Eye (tissue), 1 donor: ENCODE measurements around the gene DENND1B.
A peak's percentile ranks its signal among the peaks of the same experiment; 100 is the strongest.

Experiments used
- DNase-seq: peaks from one replicate; pipeline ENCODE4 v3.0.0-alpha.2; 2015

The DENND1B gene

DNA sequence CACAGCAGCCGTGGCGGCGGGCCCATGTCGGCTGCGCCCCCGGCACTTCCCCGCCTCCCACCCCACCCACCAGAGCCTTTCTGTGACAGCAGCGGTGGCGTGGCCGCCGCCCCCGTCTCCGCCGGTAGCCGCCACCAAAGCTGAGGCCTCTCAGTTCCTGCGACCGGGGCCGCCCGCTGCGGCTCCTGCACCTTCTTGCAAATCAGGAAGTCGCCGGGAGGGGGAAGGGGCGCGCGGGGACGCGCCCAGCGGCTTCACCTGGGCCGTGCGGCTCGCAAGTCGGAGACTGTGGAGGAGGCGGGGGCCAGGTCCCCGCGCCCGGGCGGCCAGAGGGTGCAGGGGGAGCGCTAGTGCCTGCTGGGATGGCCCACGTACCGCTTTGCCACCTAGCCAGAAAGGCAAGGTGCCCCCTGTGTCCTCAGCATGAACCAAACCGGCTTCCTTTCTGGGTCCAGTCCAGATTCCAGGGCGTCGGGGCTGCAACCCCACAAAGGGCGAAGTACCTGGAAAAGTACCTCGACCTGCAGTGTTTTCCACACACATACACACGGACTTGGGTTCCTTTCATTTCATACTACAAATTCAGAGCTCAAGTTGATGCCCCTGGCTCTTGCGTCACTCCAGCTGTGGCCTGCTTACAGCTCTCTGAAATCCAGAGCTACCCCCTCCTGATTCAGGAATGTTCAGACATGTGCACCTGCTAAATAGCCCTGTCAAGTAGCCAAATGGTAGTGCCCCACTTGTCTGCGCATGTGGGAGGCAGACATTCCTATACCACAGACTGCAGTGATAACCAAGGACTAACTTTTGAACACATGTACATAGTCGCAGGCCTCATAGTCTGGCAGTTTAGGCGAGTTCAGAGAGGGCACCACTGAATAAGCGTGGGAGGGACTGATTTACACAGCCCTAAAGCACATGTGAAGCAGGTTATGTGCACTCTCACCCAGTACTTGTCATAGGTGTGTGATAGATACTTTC, at the start of gene DENND1B:
Gene DENND1B, minus strand, starts transcription at position 199 of the 981 bp plus-strand sequence. CDS start 325 bp downstream, outside the sequence.
- DNase-seq: peak; percentile 85

DNA sequence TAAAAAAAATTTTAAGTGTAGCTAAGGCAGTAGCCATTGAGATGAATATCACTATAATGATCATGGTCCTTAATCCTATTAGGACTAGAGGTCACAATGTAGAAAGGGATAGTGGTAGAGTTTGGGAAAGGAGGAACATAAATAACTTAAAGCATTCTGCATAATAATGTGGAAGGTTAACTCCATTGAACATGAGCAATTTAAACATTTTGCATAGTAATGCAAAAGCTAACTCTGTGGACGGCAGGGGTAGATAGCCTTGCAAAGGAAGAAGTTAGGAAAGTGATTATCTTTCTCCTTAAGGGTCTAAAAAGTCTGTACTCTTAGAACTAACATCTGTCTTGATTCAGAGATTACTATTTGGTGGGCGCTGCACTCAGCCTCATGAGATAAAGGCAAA, 39.0 kb upstream of the DENND1B start:
- DNase-seq: no peak

DNA sequence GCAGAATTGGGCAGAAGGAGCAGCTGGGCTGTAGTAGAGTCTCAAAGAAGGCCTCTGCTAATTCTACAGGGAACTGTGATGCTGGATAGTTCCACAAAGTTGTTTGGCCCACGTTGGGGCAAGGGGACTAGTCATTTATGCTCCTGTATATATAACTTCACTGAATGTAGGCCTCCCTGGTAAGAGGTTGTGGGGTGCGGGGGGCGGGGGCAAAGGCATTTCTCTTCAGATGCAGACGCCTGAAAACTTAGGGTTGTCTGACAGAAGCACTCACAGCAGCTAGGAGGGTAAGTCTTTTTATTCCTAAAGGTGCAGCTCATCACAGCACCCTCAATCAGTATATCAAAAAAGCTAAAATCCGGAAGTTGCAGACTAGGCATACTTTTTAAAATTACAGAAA, 38.5 kb upstream of the DENND1B start:
- DNase-seq: no peak

GRCh38 chr1:197811769-197812168, 36.5 kb upstream of the DENND1B start:
- DNase-seq: no peak

GRCh38 chr1:197810812-197811211, 35.5 kb upstream of the DENND1B start:
- no peak for DNase-seq

- peak; percentile 5 for DNase-seq
Observed at GRCh38 chr1:197808880-197809279, 33.6 kb upstream of the DENND1B start.

DNA sequence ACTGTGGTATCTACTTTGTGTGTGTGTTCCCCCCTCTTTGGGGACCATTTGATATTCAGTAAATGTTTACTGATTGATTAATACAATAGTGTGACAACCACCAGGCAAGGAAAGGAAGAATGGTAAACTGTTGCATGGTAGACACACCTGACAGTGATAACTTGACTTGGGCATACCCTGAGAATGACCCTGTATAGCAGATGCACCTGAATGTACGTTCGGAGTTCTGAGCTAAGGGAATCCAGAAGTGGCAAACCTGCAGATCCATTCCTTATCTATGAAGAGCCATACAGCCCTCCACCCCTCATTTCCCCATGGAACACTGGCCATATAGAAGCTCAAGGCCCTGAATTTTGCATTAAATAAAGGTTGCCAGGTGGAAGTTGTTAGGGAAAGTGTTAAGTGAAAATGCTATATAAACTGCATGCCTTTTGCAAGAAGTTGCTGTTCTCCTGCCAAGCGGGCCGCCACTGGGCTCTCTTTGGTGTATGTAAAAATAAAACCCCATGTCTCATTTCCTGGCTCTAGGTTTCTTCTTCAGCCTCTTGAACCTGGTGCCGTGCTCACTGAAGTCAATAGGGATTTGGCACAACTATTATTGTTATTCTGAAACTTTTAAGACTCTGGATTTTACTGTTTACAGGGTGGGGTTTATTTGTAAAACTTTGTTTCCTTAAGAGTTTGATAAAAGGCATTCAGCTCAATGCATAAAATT, 32.6 kb upstream of the DENND1B start:
- no peak for DNase-seq

GRCh38 chr1:197807216-197807615, 31.9 kb upstream of the DENND1B start:
- no peak for DNase-seq

DNA sequence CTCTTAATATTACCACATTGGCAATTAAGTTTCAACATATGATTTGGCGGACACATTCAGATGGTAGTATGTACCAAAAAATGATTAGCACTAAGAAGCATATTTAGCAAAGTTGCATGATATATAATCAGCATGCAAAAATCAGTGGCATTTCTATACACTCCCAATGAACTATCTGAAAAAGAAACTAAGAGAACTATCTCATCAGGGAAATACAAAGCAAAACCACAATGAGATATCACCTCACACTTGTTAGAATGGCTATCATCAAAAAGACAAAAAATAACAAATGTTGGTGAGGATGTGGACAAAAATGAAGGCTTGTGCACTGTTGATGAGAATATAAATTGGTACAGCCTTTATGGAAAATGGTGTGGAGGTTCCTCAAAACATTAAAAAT, 31.4 kb upstream of the DENND1B start:
- DNase-seq: no peak

DNA sequence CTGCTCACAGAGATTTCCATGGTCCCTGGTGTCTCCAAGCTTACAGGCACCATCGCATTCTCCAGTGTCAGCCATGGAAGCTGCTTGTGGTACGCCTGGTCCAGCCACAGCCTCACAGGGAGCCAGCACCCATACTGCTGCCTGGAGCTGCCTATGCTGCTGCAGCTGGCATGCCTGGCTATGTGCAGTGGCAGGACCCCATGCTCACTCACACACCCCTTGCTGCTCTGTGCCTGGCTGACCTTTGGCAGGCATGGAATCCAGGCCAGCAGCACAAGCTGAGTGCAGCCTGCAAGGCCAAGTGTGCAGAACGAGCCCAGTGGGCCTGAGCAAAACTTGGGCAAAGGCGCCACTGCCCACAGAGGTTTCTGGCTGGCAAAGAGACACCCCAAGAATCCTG, 26.4 kb upstream of the DENND1B start:
- no peak for DNase-seq

- no peak for DNase-seq
Observed at GRCh38 chr1:197801111-197801482, 25.8 kb upstream of the DENND1B start.

DNA sequence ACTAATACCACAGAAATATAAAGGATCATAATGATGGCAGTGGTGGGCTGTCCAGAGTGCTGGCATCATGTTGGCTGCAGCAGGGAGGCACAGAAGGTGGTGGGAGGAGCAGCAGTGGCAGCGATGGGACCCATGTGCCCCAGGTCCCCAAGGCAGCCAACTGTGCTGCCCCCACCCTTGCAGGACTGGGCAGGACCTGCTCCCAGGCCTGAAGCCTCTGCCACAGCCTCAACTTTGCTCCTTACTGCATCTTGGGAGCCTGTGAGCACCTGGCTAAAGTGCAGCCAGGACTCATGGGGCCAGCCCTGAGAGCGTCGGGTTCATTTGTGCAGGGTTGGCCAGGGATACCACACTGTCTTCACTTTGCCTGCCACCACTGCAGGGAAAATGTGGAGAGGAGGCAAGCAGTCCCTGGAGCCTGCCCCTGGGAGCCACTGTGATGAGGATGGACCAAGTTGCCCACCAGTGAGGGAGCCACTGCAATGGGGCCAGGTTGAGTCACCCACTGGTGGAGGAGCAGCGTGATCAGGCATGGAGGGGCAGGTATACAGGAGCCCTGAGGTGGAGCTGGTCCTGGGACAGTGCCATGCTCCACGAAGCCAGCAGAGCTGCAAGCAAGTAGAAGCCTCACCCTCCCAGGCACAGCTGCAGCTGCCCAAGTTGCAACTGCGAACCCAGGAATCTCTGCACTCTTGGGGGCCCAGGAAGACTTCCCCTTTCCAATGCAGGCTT, 25.3 kb upstream of the DENND1B start:
- no peak for DNase-seq

DNA sequence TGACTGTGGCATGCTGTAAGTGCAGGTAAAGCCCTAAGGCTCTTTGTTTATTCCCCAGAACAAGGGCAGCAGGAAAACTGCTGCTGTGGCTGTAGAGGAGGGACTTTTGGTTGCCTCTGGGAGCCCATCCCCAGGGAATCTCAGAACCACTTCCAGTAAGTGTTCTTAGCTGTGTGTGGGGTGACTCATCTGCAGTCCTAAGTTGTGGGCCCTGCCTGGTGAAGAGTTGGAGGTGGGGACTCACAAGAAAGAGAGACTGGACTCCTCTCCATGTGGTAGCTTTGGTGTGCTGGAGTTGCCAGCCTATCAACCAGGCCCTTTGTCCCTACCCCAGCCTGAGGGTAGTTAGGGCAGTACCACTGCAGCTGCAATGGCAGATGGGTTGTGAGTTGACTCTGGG, 24.0 kb upstream of the DENND1B start:
- DNase-seq: no peak

GRCh38 chr1:197798492-197798891, 23.2 kb upstream of the DENND1B start:
- DNase-seq: no peak

GRCh38 chr1:197797010-197797409, 21.7 kb upstream of the DENND1B start:
- DNase-seq: no peak

GRCh38 chr1:197788741-197789739, 13.8 kb upstream of the DENND1B start:
- no peak for DNase-seq

GRCh38 chr1:197787623-197788536, 12.6 kb upstream of the DENND1B start:
- DNase-seq: no peak

- no peak for DNase-seq
Observed at GRCh38 chr1:197787056-197787455, 11.8 kb upstream of the DENND1B start.

- no peak for DNase-seq
Observed at GRCh38 chr1:197786280-197786679, 11.0 kb upstream of the DENND1B start.

DNA sequence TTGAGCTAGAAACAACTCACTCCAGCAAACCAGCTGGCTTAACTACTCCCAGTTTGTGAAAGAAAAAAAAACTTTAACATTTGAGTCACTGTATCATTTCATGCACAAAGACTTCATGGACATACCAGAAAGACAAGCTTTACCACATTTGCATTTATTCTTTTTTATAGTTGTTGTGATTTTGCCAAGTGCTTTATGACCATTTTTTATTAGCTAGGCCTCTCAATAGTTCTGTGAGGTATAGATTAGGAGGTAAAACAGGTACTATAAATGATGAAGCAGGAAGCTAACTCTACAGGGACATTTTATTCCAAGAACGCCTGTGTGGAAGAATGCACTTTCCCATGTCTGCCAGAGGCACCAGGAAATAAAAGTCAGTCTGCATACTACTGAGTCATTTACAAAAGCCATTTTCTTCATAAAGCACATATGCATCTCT, 8.2 kb upstream of the DENND1B start:
- DNase-seq: no peak
